H54 (cell line): Measurements from ENCODE around the gene PLAC1.

Experiments
- DNase-seq: peaks from one replicate; pipeline ENCODE4 v3.0.0; 2011; ENCODE audit warnings: low spot score, mixed read lengths; ENCODE audit not compliant: insufficient read length
- FAIRE-seq: peaks from 3 replicates; lab custom pipeline; 2011; peaks lifted over from hg19 to GRCh38; lab: Jason Lieb, UNC
- POLR2A ChIP-seq: IDR thresholded peaks from 2 replicates; pipeline ENCODE4 v1.6.1; 2011; ENCODE audit warnings: low read depth, mild to moderate bottlenecking, low read length

PLAC1 gene

DNA sequence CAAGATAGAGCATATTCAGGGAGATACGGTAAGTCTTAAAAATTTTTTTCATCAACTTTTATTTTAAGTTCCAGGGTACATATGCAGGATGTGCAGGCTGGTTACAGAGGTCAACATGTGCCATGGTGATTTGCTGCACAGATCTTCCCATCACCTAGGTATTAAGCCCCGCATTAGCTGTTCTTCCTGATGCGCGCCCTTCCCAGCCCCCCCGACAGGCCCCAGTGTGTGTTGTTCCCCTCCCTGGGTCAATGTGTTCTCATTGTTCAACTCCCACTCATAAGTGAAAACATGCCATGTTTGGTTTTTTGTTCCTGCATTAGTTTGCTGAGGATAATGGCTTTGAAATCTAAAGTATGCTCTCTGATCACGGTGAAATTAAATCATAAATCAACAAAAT lies 134.1 kb downstream of the PLAC1 start:
- TF ChIP-seq POLR2A, result no peak
- FAIRE-seq (no peak), DNase-seq (no peak)

GRCh38 chrX:134520860-134521390 lies 137.3 kb downstream of the PLAC1 start:
- no peak for TF ChIP-seq POLR2A
- FAIRE-seq, result peak; percentile 92
- no peak for DNase-seq
